Stimulated activated naive CD4-positive, alpha-beta T cell (primary cell): ENCODE measurements around the gene POGLUT3.

Source experiments
- DNase-seq, 6 experiments: peaks; one replicate each; lab custom pipeline; 2025; lab: John Stamatoyannopoulos, UW

Gene POGLUT3

GRCh38 chr11:108498046-108498815 lies at the start of gene POGLUT3:
TSS of gene POGLUT3 (minus strand) at chr11:108498384. CDS start at chr11:108498366, 18 bp downstream.
- peak; percentile 20 to 60 (median 34) for DNase-seq

- no peak for DNase-seq
These were observed 47.8 kb upstream of the POGLUT3 start for GRCh38 chr11:108545909-108546501.

GRCh38 chr11:108543316-108543964 lies 45.3 kb upstream of the POGLUT3 start:
- DNase-seq = no peak

GRCh38 chr11:108541531-108541930 lies 43.3 kb upstream of the POGLUT3 start:
- no peak for DNase-seq

GRCh38 chr11:108538502-108538901 lies 40.3 kb upstream of the POGLUT3 start:
- DNase-seq = no peak

GRCh38 chr11:108538022-108538424 lies 39.8 kb upstream of the POGLUT3 start:
- peak in 2 of 6 experiments; percentile 3 to 16 for DNase-seq

GRCh38 chr11:108536783-108537182 lies 38.6 kb upstream of the POGLUT3 start:
- DNase-seq = no peak

GRCh38 chr11:108535384-108535955 lies 37.3 kb upstream of the POGLUT3 start:
- DNase-seq = no peak

- no peak for DNase-seq
These were observed 36.2 kb upstream of the POGLUT3 start for GRCh38 chr11:108534274-108534882.

GRCh38 chr11:108530426-108530825 lies 32.2 kb upstream of the POGLUT3 start:
- DNase-seq = no peak

GRCh38 chr11:108527382-108527781 lies 29.2 kb upstream of the POGLUT3 start:
- DNase-seq = no peak

- DNase-seq = no peak
These were observed 27.0 kb upstream of the POGLUT3 start for GRCh38 chr11:108525161-108525560.

- no peak for DNase-seq
These were observed 26.2 kb upstream of the POGLUT3 start for GRCh38 chr11:108524422-108524821.

GRCh38 chr11:108522318-108522717 lies 24.1 kb upstream of the POGLUT3 start:
- no peak for DNase-seq

GRCh38 chr11:108518581-108518980 lies 20.4 kb upstream of the POGLUT3 start:
- no peak for DNase-seq

GRCh38 chr11:108516125-108516524 lies 17.9 kb upstream of the POGLUT3 start:
- DNase-seq = no peak

- no peak for DNase-seq
These were observed 14.5 kb upstream of the POGLUT3 start for GRCh38 chr11:108512708-108513107.

- DNase-seq = no peak
These were observed 13.8 kb upstream of the POGLUT3 start for GRCh38 chr11:108511851-108512474.

- no peak for DNase-seq
These were observed 10.7 kb upstream of the POGLUT3 start for GRCh38 chr11:108508653-108509593.

- DNase-seq = no peak
These were observed 3.2 kb upstream of the POGLUT3 start for GRCh38 chr11:108501396-108501795.

- DNase-seq = no peak
These were observed 2.5 kb upstream of the POGLUT3 start for GRCh38 chr11:108500721-108501120.
